MCF 10A (cell line): ENCODE measurements around the gene CDHR3. TPM values are rescaled to one million over a fixed set of nuclear protein-coding genes. Genes with fewer than 3 reads are reported as not detected.

Source experiments
- BruUV-seq: library from RNA; stranded (reverse); fragments of 400-500 nt; replicated peaks from 2 replicates; lab custom pipeline; 2021; lab: Mats Ljungman, UMichigan
- CTCF ChIA-PET: fragments of 300-600 bp; sonication (Branson Sonifier 250); formaldehyde crosslinking; extraction: SDS; loops from one replicate; lab custom pipeline; 2021; ENCODE audit warnings: antibody characterized with exemption, inconsistent platforms; lab: Yijun Ruan, JAX
- POLR2A ChIA-PET: fragments of 300-600, 350-650 bp; sonication (Branson Sonifier 250); formaldehyde crosslinking; extraction: SDS; loops from one replicate; lab custom pipeline; 2020; ENCODE audit warnings: antibody characterized with exemption, inconsistent platforms; lab: Yijun Ruan, JAX
- DNase-seq: peaks from one replicate; pipeline ENCODE4 v3.0.0-alpha.2; 2018; ENCODE audit not compliant: unreplicated experiment
- H3K27ac Mint-ChIP-seq: one replicate; pipeline ENCODE4 v1.8.0; 2022; ENCODE audit warnings: mild to moderate bottlenecking, low read depth, mixed read lengths; ENCODE audit not compliant: unreplicated experiment
- H3K27me3 Mint-ChIP-seq: one replicate; pipeline ENCODE4 v1.8.0; 2022; ENCODE audit warnings: mixed read lengths; ENCODE audit not compliant: insufficient read depth, unreplicated experiment
- H3K36me3 Mint-ChIP-seq: one replicate; pipeline ENCODE4 v1.8.0; 2022; ENCODE audit warnings: mild to moderate bottlenecking, moderate library complexity, mixed read lengths; ENCODE audit not compliant: insufficient read depth, unreplicated experiment
- H3K4me1 Mint-ChIP-seq: one replicate; pipeline ENCODE4 v1.8.0; 2022; ENCODE audit warnings: mixed read lengths; ENCODE audit not compliant: insufficient read depth, unreplicated experiment
- H3K4me3 Mint-ChIP-seq: one replicate; pipeline ENCODE4 v1.8.0; 2022; ENCODE audit warnings: mild to moderate bottlenecking, moderate library complexity, mixed read lengths; ENCODE audit not compliant: unreplicated experiment
- H3K9me3 Mint-ChIP-seq: one replicate; pipeline ENCODE4 v1.8.0; 2022; ENCODE audit warnings: mixed read lengths; ENCODE audit not compliant: unreplicated experiment
- CTCF ChIP-seq: fragments of 200-600 bp; IDR thresholded peaks from one replicate; pipeline ENCODE4 v1.8.0; 2022; ENCODE audit warnings: antibody characterized with exemption, mild to moderate bottlenecking; ENCODE audit not compliant: unreplicated experiment
- intact Hi-C: fragments of 100-400 bp; cut with micrococcal nuclease; formaldehyde crosslinking; loops from 2 replicates; pipeline ENCODE4 v1.14.1; 2022
- total RNA-seq: library from RNA; stranded (reverse); gene quantifications from 2 replicates; pipeline ENCODE4 v1.2.3, GENCODE V29; 2022

The CDHR3 gene
- total RNA-seq, 1 experiment from 2014 or later, result 0.19 TPM

GRCh38 chr7:106064771-106065574, 101.9 kb downstream of the CDHR3 start:
- intact Hi-C loops, result loop anchor here (1.0 to 10.0 kb wide), 2 partner anchors 46 to 1100 kb away; partner anchors contain the start of gene HBP1
- peak overlapping the region; percentile 86 for H3K27ac Mint-ChIP-seq
- H3K9me3 Mint-ChIP-seq, result no peaks in the 10 kb centered on the region
- H3K27me3 Mint-ChIP-seq, result no peaks in the 10 kb centered on the region
- peak; percentile 99 for DNase-seq
- peaks cover 6% of the 10 kb centered on the region for H3K36me3 Mint-ChIP-seq
- H3K4me3 Mint-ChIP-seq, result peak overlapping the region; percentile 60
- peaks cover 66% of the 10 kb centered on the region for H3K4me1 Mint-ChIP-seq
- no TSS peak for BruUV-seq
- POLR2A ChIA-PET, result interaction anchor here (0.5 to 4.3 kb wide), 27 partner anchors 8 to 1103 kb away, joined by 3 to 93 read pairs (median 4); partner anchors contain the start of genes HBP1, NAMPT and SYPL1
- CTCF ChIA-PET, result interaction anchor here (0.6 to 2.3 kb wide), 9 partner anchors 9 to 1824 kb away, joined by 3 to 10 read pairs (median 3); no protein-coding TSS in a partner anchor
- no peak for TF ChIP-seq CTCF

GRCh38 chr7:106065575-106066500, 102.8 kb downstream of the CDHR3 start:
- CTCF ChIA-PET, result interaction anchor here (0.6 to 2.3 kb wide), 11 partner anchors 8 to 1824 kb away, joined by 3 to 10 read pairs (median 3); partner anchors contain the start of gene SYPL1
- Mint-ChIP-seq H3K27me3 (no peaks in the 10 kb centered on the region), H3K4me1 (peaks cover 74% of the 10 kb centered on the region), H3K36me3 (peaks cover 6% of the 10 kb centered on the region), H3K4me3 (peak overlapping the region; percentile 60), H3K9me3 (no peaks in the 10 kb centered on the region), H3K27ac (peak overlapping the region; percentile 86)
- intact Hi-C loops, result loop anchor here (1.0 to 10.0 kb wide), 2 partner anchors 45 to 1099 kb away; partner anchors contain the start of gene HBP1
- DNase-seq, result peak; percentile 77
- POLR2A ChIA-PET, result interaction anchor here (0.5 to 4.3 kb wide), 30 partner anchors 9 to 1103 kb away, joined by 3 to 93 read pairs (median 4); partner anchors contain the start of genes HBP1, NAMPT and SYPL1
- BruUV-seq, result no TSS peak
- TF ChIP-seq CTCF, result no peak

DNA sequence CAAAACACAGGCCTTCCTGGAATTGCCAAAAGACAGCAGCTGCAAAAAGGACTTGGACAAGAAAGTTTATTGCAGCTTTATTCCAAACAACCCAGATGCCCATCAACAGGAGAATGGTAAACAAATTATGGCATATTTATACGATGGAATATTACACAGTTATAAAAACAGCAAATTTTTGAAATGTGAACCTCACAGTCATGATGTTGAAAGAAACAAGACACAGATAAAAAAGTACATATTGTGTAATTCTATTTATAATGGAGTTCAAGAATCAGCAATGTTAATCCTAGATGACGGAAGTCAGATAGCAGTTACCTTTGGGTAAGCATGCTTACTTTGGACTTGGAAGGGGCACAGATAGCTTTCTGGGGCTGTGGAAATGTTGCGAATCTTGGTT, 104.6 kb downstream of the CDHR3 start:
- BruUV-seq, result no TSS peak
- POLR2A ChIA-PET, result interaction anchor here (0.5 to 8.4 kb wide), 6 partner anchors 8 to 1053 kb away, joined by 3 to 139 read pairs (median 4); partner anchors contain the start of genes NAMPT and SYPL1
- no peak for DNase-seq
- Mint-ChIP-seq H3K27ac (peak overlapping the region; percentile 49), H3K4me3 (no peak overlapping the region), H3K27me3 (no peaks in the 10 kb centered on the region), H3K4me1 (peaks cover 73% of the 10 kb centered on the region), H3K9me3 (no peaks in the 10 kb centered on the region), H3K36me3 (peaks cover 12% of the 10 kb centered on the region)
- CTCF ChIA-PET, result interaction anchor here (0.6 to 2.0 kb wide), 7 partner anchors 10 to 418 kb away, joined by 3 to 8 read pairs (median 3); partner anchors contain the start of gene SYPL1
- intact Hi-C loops, result loop anchor here (10.0 kb wide), 1 partner anchor 1097 kb away; the partner anchor contains the start of gene HBP1
- TF ChIP-seq CTCF, result no peak
